H1 (cell line): ENCODE measurements around the gene TMEM255B. TPM values are rescaled to one million over a fixed set of nuclear protein-coding genes. Genes with fewer than 3 reads are reported as not detected.

Experiments
- CHD1 ChIP-seq: IDR thresholded peaks from 2 replicates; pipeline ENCODE4 v1.6.1; 2012; ENCODE audit warnings: low read depth, low read length, improper control_type of control experiment
- GTF2F1 ChIP-seq: IDR thresholded peaks from 2 replicates; pipeline ENCODE4 v1.6.1; 2012; ENCODE audit warnings: low read depth, low read length, improper control_type of control experiment, borderline replicate concordance
- NRF1 ChIP-seq: IDR thresholded peaks from 2 replicates; pipeline ENCODE4 v1.6.1; 2011; ENCODE audit warnings: mild to moderate bottlenecking, low read depth, low read length, improper control_type of control experiment
- polyA plus RNA-seq, 7 experiments: library from polyadenylated mRNA; depleted of rRNA in 3 of 7; stranded (reverse) in 5 of 7; unstranded in 2 of 7; fragments of >200 nt in 5 of 7; fragments of 200-250 nt in 2 of 7; gene quantifications; 1 replicate in 5 of 7; 2 replicates in 1 of 7; 4 replicates in 1 of 7; pipeline versions ENCODE4 v1.2.1 to v1.2.3, GENCODE V29; 2011 to 2013; ENCODE audit warnings: missing spikeins in 2 of 7, mixed read lengths in 2 of 7
- total RNA-seq: library from RNA; stranded (reverse); fragmentation: NEBNext Ultra II Directional; extraction: Animal tissue kit (Norgen Biotek cat#: 25700); gene quantifications from 2 replicates; pipeline ENCODE4 v1.2.1, GENCODE V29; 2021

TMEM255B gene
- total and polyA plus RNA-seq, 2 of the 8 experiments (the other 6 are each of a cell fraction or from before 2014, with no cell fraction given) = 3.4 to 4.4 TPM

DNA sequence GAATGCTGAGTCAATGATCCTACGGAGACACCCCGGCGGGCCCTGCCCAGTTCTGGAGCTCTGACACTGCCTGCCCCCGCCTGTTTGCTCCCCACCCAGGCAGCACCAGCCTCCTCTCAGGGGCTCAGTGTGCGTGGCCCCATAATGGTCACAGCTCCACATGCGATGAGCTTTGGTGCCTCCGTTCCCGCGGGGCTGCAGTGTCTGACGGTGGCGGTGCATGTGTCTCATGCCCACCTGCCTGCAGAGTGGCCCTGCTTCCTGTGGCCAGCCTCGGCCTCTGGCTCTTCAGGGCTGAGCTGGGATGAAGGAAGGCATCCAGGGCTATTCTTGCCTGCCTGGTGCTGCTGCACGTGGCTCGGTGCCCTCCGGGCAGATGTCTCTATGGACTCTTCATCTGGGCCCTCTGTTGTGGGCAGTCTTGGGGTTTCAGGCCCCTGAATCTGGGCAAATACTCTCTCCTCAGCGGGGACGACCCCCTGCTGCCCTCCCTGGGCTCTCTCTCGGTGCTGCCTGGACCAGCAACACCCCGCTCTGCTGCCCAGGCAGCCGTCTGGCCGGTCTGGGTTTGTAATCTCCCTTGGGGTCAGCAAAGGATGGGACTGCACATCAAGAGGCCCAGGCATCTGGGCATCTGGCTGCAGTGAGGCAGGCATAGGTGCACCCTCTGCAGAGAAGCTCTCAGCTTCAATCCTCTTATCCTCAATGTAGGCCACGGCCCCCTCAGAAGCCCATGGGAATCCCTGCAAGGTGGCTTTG lies 19.3 kb upstream of the TMEM255B start (continued):
- no peak for TF ChIP-seq GTF2F1
- TF ChIP-seq CHD1 = no peak
- TF ChIP-seq NRF1 = no peak
